SW480 (cell line): ENCODE data around the gene UNCX.

ENCODE experiments used
- DNase-seq: peaks from one replicate; pipeline ENCODE4 v3.0.0-alpha.2; 2016; ENCODE audit warnings: low spot score

The UNCX gene

GRCh38 chr7:1232103-1232466 is 587 bp upstream of the UNCX start:
- no peak for DNase-seq

- no peak for DNase-seq
These were observed 819 bp downstream of the UNCX start for GRCh38 chr7:1233333-1234048.

GRCh38 chr7:1234049-1234880 is 1.6 kb downstream of the UNCX start:
- DNase-seq = no peak

GRCh38 chr7:1234881-1235500 is 2.3 kb downstream of the UNCX start:
- DNase-seq = no peak

- no peak for DNase-seq
These were observed 2.9 kb downstream of the UNCX start for GRCh38 chr7:1235501-1236131.

GRCh38 chr7:1236132-1236661 is 3.5 kb downstream of the UNCX start:
- DNase-seq = peak; percentile 63

GRCh38 chr7:1236831-1237701 is 4.4 kb downstream of the UNCX start:
- DNase-seq = no peak

- DNase-seq = no peak
These were observed 5.1 kb downstream of the UNCX start for GRCh38 chr7:1237704-1238255.

GRCh38 chr7:1238450-1238882 is 5.8 kb downstream of the UNCX start:
- no peak for DNase-seq

GRCh38 chr7:1238931-1239802 is 6.5 kb downstream of the UNCX start:
- DNase-seq = no peak

GRCh38 chr7:1239803-1240516 is 7.3 kb downstream of the UNCX start:
- DNase-seq = no peak

GRCh38 chr7:1240517-1241257 is 8.0 kb downstream of the UNCX start:
- DNase-seq = no peak

GRCh38 chr7:1241258-1241602 is 8.6 kb downstream of the UNCX start:
- DNase-seq = no peak

- no peak for DNase-seq
These were observed 9.1 kb downstream of the UNCX start for GRCh38 chr7:1241603-1242255.

- DNase-seq = no peak
These were observed 9.6 kb downstream of the UNCX start for GRCh38 chr7:1242256-1242605.

GRCh38 chr7:1242606-1243289 is 10.1 kb downstream of the UNCX start:
- DNase-seq = no peak

GRCh38 chr7:1243290-1243963 is 10.8 kb downstream of the UNCX start:
- no peak for DNase-seq
